Left colon (tissue), 2 donors: Measurements from ENCODE around the gene TOX2. TPM values are rescaled to one million over a fixed set of nuclear protein-coding genes. Genes with fewer than 3 reads are reported as not detected.
A peak's percentile ranks its signal among the peaks of the same experiment; 100 is the strongest.

Experiments used
- ATAC-seq: fragments of 200-7000 bp; cut with Tn5 transposase; one replicate; pipeline ENCODE4 v1.9.1; 2020; ENCODE audit warnings: mild to moderate bottlenecking, moderate library complexity
- DNase-seq, 2 donors: peaks; one replicate each; pipeline ENCODE4 v3.0.0-alpha.2; 2020
- intact Hi-C, 2 donors: fragments of 100-400 bp; cut with DNase I in 1 of 2; cut with micrococcal nuclease in 1 of 2; formaldehyde crosslinking; loops; one replicate each; pipeline versions ENCODE4 v1.11.2 to v1.14.0; 2022; cut with DNase I, micrococcal nuclease
- total RNA-seq, 2 donors: library from RNA; stranded (reverse); fragmentation: NEBNext Ultra II Directional; extraction: Animal tissue kit (Norgen Biotek cat#: 25700); gene quantifications; one replicate each; pipeline ENCODE4 v1.2.1, GENCODE V29; 2021
- donor health status: DM: no; HTN: no; CAD: no.
- donor health status: DM: yes; HTN: yes; CAD: no.

TOX2 gene
- total RNA-seq, 2 donors from 2014 or later: 3.0 to 3.4 TPM

GRCh38 chr20:43936805-43937204 is 22.2 kb downstream of the TOX2 start:
- ATAC-seq (no peak), DNase-seq (no peak)
- intact Hi-C loops: no loop called here

GRCh38 chr20:43937591-43937990 is 22.9 kb downstream of the TOX2 start:
- no peak for ATAC-seq
- intact Hi-C loops: no loop called here
- DNase-seq: no peak

DNA sequence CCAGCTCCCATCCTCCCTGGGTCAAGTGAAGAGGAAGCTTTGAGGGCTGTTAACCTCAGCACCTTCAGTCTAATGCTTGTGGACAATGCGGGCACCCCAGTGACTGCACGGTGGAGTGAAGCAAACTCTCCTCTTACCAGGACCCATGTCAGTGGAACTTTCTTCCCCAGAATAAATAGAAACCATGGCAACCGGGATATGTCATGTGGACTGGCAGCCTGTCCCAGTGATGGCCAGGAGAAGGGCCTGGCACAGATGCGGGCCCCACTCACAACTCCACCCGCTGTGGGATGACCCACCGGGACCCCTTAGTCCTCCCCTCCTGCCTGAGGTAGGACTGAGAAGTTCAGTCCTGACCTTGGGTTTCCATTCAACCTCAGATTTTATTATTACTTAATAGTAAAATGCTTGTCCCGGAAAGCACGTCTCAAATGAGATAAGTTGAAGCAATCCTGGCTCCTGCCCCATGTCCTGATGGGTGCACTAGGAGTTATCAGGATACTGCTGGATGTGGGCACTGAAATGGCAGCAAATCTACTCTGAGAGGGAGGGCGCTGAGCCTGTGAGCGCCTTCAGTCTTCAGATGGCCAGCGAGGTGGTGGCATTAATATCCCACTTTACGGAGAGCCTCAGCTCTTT is 23.5 kb downstream of the TOX2 start:
- ATAC-seq: no peak
- intact Hi-C loops: no loop called here
- DNase-seq: no peak

GRCh38 chr20:43938932-43939761 is 24.5 kb downstream of the TOX2 start:
- intact Hi-C loops: no loop called here
- ATAC-seq (peak; percentile 51), DNase-seq (peak; percentile 41 to 59)

DNA sequence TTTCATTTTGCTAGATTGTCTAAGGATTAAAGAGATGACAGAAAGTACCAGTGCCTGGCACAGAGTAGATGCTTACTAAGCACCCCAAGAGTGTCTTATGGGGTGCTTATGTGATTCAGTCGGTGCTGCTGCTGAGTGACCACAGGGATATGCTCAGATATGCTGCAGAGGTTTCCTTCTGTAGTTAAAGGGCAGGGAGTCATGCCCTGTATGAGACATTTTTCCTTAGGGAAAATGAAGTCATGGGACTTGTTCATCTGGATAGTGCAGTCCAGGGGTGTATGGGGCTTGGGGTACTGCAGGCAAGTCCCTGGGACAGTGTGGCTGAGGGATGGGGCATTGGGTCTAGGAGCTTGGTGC is 25.1 kb downstream of the TOX2 start:
- ATAC-seq: no peak
- intact Hi-C loops: no loop called here

GRCh38 chr20:43940518-43941225 is 26.0 kb downstream of the TOX2 start:
- DNase-seq: no peak
- intact Hi-C loops: no loop called here
- ATAC-seq: no peak

More for the DNA sequence above, 25.1 kb downstream of the TOX2 start:
- DNase-seq: no peak

GRCh38 chr20:43941476-43942200 is 27.0 kb downstream of the TOX2 start:
- peak; percentile 40 to 46 for DNase-seq
- peak; percentile 92 for ATAC-seq
- intact Hi-C loops: no loop called here

DNA sequence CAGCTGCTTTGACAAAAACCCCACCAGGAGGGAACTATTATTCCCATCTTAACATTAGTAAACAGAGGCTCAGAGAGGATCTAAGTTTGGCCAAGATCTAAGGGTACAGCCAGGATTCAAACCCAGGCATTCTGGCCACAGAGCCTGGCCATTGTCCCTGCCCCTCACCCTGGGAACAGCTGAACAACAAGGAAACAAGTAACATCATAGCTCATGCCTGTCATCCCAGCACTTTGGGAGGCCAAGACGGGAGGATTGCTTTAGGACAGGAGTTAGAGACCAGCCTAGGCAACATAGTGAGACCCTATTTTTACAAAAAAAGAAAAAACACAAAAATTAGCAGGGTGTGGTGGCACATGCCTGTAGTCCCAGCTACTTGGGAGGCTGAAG is 27.5 kb downstream of the TOX2 start:
- DNase-seq (no peak), ATAC-seq (no peak)
- intact Hi-C loops: no loop called here

DNA sequence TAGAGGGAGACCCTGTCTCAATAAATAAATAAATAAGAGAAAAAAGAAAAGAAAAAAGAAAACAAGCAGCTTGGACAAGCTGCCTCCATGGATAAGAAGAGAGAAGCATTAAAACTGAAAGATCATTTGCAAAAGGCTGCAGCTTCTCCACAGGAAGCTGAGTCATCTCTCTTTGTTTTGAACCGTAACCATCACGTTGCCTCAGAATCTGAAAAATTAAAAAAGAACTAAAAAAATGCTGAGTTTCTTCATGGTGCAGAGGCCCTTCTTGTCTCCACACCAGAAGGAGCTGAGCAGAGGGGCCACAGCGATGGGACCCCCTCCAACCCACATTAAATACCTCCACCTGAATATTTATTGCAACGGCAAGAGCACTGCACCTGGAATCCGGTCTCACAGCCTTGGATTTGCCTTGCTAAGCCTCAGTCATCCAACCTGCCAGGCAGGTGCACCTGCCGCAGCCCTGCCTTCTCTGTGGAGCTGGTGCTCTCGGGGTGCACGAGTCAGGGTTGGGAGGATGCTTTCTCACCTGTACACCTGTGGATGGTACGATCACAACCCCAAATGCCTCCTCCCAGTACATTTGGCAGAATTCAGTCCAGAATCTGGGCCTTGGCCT is 28.1 kb downstream of the TOX2 start:
- intact Hi-C loops: no loop called here
- ATAC-seq: no peak
- no peak for DNase-seq

DNA sequence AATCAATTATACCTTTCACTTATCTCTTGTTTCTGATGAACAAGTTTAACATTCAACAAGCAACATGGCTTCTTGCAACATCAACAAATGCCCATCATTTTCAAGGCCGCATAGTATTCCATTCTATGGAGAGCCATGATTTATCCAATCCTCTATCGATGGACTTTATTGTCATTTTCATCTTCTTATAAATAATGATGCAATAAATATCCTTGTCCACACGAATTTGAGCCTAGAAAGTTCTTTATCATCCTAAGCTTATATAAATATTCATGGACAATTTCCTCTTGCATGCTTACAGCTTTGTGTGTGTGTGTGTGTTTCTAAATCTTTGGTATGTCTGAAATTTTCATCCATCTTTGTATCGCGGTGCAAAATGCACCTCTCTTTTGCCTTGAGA is 29.1 kb downstream of the TOX2 start:
- ATAC-seq: no peak

GRCh38 chr20:43944653-43945235 is 30.1 kb downstream of the TOX2 start:
- no peak for DNase-seq
- no peak for ATAC-seq
- intact Hi-C loops: no loop called here

More for the DNA sequence above, 29.1 kb downstream of the TOX2 start:
- intact Hi-C loops: no loop called here
- no peak for DNase-seq

GRCh38 chr20:43945391-43946205 is 30.9 kb downstream of the TOX2 start:
- intact Hi-C loops: no loop called here
- ATAC-seq (no peak), DNase-seq (no peak)

DNA sequence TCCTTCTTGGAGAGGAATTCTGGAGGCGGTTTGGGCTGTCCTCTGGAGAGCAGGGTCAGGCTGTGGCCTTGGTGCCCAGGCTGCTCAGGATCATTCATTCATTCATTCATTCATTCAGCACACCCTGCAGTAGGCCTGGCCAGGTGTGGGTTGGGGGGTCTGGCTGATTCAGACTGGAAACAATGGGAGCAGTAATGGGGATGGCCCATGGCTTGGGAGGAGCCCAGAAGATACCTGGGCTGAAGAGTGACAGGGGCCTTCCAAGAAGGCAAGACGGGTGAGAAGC is 31.5 kb downstream of the TOX2 start:
- no peak for ATAC-seq
- intact Hi-C loops: no loop called here

DNA sequence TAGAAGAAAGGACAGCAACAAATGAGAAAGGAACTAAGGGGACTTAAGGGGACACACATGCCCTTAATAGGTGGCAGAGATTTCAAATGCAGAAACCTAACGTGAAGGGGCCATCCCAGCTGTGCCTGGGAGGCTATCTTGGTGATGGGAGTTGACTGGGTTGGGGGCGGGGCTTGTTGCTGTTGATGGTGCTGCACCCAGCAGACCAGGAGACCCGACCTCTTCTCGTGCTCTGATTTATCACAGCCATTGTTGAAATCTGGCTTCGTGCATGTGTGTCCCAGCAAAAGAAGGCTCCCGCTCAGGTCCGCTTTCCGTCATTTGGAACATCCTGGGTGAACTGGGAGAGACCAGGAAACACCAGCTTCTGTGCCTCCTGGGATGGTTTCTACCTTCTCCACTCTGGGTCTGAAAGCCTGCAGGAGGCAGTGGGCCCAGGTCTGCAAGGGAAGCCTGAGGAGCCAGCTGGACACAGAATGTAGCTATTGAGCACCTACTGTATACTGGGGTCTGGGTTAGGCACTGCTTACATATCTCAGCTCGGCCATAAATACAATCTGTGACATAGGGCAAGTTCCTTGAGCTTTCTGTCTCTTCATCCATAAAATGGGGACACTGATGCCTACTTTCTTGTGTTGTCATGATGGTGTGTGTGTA is 32.1 kb downstream of the TOX2 start:
- intact Hi-C loops: no loop called here
- DNase-seq (no peak), ATAC-seq (no peak)

More for the DNA sequence above, 31.5 kb downstream of the TOX2 start:
- no peak for DNase-seq

DNA sequence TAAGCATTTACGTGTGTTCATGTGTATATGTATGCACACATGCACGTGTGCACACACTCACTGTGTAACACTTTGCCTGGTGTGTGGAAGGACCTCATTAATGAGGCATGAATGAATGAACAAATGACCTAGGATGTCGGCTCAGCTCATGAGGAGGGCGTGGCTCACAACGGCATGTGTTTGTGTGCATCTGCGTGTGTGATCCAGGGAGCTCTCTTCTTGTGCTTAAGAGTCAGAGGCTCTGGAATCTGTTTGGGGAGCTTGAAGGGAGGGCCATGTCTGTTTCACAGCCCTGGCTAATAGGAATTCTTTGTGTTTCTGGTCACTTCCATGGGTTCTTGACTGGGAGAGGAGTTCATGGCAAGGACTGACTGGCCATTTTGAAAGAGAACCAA is 32.7 kb downstream of the TOX2 start:
- intact Hi-C loops: no loop called here
- DNase-seq (no peak), ATAC-seq (no peak)

GRCh38 chr20:43948455-43948854 is 33.8 kb downstream of the TOX2 start:
- intact Hi-C loops: no loop called here
- ATAC-seq (no peak), DNase-seq (no peak)

DNA sequence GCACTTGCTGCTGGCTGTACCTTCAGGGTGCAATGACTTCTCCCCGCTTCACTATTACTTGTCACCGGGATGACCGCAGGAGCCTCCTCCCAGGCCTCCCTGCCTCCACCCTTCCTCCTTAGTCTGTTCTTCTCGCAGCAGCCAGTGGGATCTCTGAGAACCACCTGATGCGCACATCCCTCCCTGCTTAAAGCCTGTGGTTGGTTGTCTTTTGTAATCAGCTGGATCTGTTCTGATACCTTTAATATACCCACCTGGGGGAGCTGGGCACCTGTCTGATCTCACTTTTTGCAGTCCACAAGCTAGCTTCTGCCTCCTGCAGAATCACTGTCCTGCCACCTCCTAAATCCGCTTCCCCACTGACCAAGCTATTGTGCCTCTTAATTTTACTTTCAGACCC is 34.6 kb downstream of the TOX2 start:
- ATAC-seq: no peak
- no peak for DNase-seq

More for the DNA sequence above, 34.6 kb downstream of the TOX2 start:
- intact Hi-C loops: no loop called here
